Measurements from ENCODE around the gene KIF5A.

KIF5A gene

GRCh38 chr12:57628280-57629191 is 78.7 kb downstream of the KIF5A start:
- Histone ChIP-seq H3K79me2 (ENCODE audit: insufficient read depth, low read length) (no peaks in the 10 kb centered on the region), H3K27me3 (ENCODE audit: low read length) (no peaks in the 10 kb centered on the region), H3K9ac (ENCODE audit: low read length) (no peak overlapping the region), H3F3A (ENCODE audit: insufficient read depth) (no peaks in the 10 kb centered on the region), H3K9me3 (ENCODE audit: insufficient read depth, low read length) (no peaks in the 10 kb centered on the region), H3K9me2 (replicated peaks; ENCODE audit: insufficient read depth, low read length) (no peaks in the 10 kb centered on the region), H4K20me1 (ENCODE audit: low read depth, low read length) (no peaks in the 10 kb centered on the region), H3K27ac (ENCODE audit: low read depth, low read length) (no peak overlapping the region), H3K4me2 (ENCODE audit: low read depth, low read length, poor library complexity, severe bottlenecking) (no peak overlapping the region), H3K4me3 (ENCODE audit: insufficient read depth, low read length, poor library complexity, severe bottlenecking) (no peak overlapping the region), H3K36me3 (ENCODE audit: low read length) (no peaks in the 10 kb centered on the region), H2AFZ (ENCODE audit: low read depth, low read length, severe bottlenecking) (no peak overlapping the region)
- no peak for TF ChIP-seq EZH2phosphoT487 (conservative IDR thresholded peaks at IDR 0.05; ENCODE audit: low read length)
- no peak for TF ChIP-seq CTCF (IDR thresholded peaks at IDR 0.05; ENCODE audit: insufficient read depth, low read length, poor library complexity, severe bottlenecking)

- Histone ChIP-seq H3F3A (ENCODE audit: insufficient read depth) (no peaks in the 10 kb centered on the region), H3K9ac (ENCODE audit: low read length) (no peak overlapping the region), H3K79me2 (ENCODE audit: insufficient read depth, low read length) (no peaks in the 10 kb centered on the region), H2AFZ (ENCODE audit: low read depth, low read length, severe bottlenecking) (no peak overlapping the region), H3K9me2 (replicated peaks; ENCODE audit: insufficient read depth, low read length) (no peaks in the 10 kb centered on the region), H3K27ac (ENCODE audit: low read depth, low read length) (no peak overlapping the region), H3K4me3 (ENCODE audit: insufficient read depth, low read length, poor library complexity, severe bottlenecking) (no peak overlapping the region), H3K27me3 (ENCODE audit: low read length) (no peaks in the 10 kb centered on the region), H4K20me1 (ENCODE audit: low read depth, low read length) (no peaks in the 10 kb centered on the region), H3K36me3 (ENCODE audit: low read length) (no peaks in the 10 kb centered on the region), H3K9me3 (ENCODE audit: insufficient read depth, low read length) (no peaks in the 10 kb centered on the region), H3K4me2 (ENCODE audit: low read depth, low read length, poor library complexity, severe bottlenecking) (no peak overlapping the region)
- TF ChIP-seq EZH2phosphoT487 (conservative IDR thresholded peaks at IDR 0.05; ENCODE audit: low read length) (no peak), CTCF (IDR thresholded peaks at IDR 0.05; ENCODE audit: insufficient read depth, low read length, poor library complexity, severe bottlenecking) (no peak)
These were observed 80.1 kb downstream of the KIF5A start for GRCh38 chr12:57629897-57630471.

GRCh38 chr12:57630891-57631433 is 81.1 kb downstream of the KIF5A start:
- no peaks in the 10 kb centered on the region for H3F3A ChIP-seq (ENCODE audit: insufficient read depth)
- H3K9ac ChIP-seq (ENCODE audit: low read length): no peak overlapping the region
- H3K27me3 ChIP-seq (ENCODE audit: low read length): no peaks in the 10 kb centered on the region
- no peaks in the 10 kb centered on the region for H3K36me3 ChIP-seq (ENCODE audit: low read length)
- no peak overlapping the region for H2AFZ ChIP-seq (ENCODE audit: low read depth, low read length, severe bottlenecking)
- H3K27ac ChIP-seq (ENCODE audit: low read depth, low read length): no peak overlapping the region
- H3K4me3 ChIP-seq (ENCODE audit: insufficient read depth, low read length, poor library complexity, severe bottlenecking): no peak overlapping the region
- no peaks in the 10 kb centered on the region for H3K9me2 ChIP-seq (replicated peaks; ENCODE audit: insufficient read depth, low read length)
- H3K4me2 ChIP-seq (ENCODE audit: low read depth, low read length, poor library complexity, severe bottlenecking): no peak overlapping the region
- TF ChIP-seq CTCF (IDR thresholded peaks at IDR 0.05; ENCODE audit: insufficient read depth, low read length, poor library complexity, severe bottlenecking): no peak
- TF ChIP-seq EZH2phosphoT487 (conservative IDR thresholded peaks at IDR 0.05; ENCODE audit: low read length): no peak
- no peaks in the 10 kb centered on the region for H3K79me2 ChIP-seq (ENCODE audit: insufficient read depth, low read length)
- no peaks in the 10 kb centered on the region for H4K20me1 ChIP-seq (ENCODE audit: low read depth, low read length)
- H3K9me3 ChIP-seq (ENCODE audit: insufficient read depth, low read length): no peaks in the 10 kb centered on the region

All from SU-DHL-6 (cell line).